HG03135 (cell line): ENCODE data around the gene FDXACB1.
"Not testable (repeated sequence)": the region's sequence is repeated elsewhere in the genome, so short reads cannot be mapped to it uniquely, and the experiment has no call there.

Source experiments
- ATAC-seq: cut with Tn5 transposase; IDR thresholded peaks from one replicate; pipeline ENCODE4 v1.9.1; 2021; ENCODE audit warnings: mild to moderate bottlenecking, moderate library complexity; ENCODE audit not compliant: unreplicated experiment

FDXACB1 gene

DNA sequence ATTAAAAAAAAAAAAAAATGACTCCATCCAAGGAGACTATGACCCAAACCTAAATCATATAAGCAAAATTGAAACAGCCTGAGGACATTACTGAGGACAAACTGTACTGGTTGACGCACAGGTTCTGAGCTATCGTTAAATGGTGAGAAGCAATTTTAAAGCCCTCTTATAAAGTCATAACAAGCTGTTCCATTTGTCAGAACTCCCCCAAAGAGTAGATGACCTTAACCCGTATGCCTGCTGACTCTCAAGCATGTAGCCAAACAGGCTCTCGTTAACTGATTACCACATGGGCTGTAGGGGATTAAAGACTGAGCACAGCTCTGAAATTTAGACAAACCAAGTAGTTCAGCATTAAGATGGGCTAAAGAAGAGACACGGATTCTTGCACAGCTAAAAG, 30.4 kb upstream of the FDXACB1 start:
- ATAC-seq: no peak

DNA sequence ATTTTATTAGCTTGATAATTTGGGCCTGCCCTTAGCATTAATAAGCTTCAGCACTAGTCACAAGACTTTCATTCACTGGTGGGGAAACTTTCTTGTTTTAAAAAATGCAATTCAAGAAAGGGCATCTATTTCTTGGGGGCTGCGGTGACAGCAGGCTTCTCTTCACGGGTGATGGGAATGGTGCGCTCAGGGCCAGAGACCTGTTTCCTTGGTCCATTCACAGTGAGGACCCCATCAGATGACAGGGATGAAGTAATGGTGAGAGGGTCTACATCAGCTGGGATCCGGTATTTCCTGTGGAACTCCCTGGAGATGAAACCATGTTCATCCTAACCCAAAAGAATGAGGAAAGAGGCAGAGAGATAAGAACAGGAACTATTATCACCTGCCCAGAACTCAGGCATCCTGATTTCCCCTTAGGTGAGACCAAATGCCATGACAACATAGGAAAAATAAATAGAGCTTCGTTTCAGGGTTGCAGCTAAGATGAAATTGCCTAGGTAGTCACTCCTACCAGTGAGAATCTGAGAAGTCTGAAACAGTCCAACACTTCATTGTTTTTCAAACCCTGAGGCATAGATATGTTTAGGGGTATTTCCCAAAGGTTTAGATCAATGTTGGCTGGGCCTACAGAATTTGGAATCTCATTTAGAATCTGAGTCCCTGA, 29.8 kb upstream of the FDXACB1 start:
- ATAC-seq: no peak

DNA sequence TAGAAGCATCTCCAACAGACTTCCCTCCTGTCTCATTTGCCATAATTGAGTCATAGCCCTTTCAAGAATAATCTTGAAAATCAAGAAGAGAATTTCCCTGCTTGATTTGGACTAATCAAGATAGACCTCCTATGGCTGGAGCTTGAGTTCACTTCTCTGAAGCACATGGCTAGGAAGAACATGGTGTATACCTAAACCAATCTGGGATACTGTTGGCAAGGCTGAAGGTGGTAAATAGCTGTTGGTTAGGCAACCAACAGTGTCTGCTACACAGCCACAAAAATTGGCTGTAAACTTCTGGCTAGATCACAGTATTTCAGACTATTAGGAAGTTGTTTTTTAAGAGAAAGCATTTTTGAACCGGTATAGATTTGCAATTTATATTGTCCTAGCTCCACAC, 27.7 kb upstream of the FDXACB1 start:
- ATAC-seq: no peak

DNA sequence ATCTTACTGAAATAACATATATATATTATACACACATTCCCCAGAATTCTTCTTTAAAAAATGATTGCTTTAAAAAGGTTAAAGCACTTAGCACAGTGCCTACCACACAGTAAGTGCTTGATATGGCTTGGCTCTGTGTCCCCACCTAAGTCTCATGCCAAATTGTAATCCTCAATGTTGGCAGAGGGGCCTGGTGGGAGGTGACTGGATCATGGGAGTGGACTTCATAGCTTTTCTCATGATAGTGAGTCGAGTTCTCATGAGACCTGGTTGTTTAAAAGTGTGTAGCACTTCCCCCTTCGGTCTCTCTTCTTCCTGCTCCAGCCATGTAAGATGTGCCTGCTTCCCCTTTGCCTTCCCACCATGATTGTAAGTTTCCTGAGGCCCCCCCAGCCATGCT, 26.4 kb upstream of the FDXACB1 start:
- no peak for ATAC-seq

DNA sequence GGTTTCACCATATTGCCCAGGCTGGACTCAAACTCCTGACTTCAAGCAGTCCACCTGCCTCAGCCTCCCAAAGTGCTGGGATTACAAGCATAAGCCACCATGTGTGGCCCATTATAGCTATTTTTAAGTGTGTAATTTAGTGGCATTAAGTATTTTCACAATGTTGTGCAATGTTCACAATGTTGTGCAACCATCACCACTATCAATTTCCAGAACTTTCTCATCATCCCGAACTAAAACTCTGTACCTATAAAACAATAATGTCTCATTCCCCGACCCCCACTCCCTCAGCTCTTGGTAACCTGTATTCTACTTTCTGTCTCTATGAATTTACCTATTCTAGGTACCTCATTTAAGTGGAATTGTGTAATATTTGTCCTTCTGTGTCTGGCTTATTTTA, 7.9 kb upstream of the FDXACB1 start:
- no peak for ATAC-seq

DNA sequence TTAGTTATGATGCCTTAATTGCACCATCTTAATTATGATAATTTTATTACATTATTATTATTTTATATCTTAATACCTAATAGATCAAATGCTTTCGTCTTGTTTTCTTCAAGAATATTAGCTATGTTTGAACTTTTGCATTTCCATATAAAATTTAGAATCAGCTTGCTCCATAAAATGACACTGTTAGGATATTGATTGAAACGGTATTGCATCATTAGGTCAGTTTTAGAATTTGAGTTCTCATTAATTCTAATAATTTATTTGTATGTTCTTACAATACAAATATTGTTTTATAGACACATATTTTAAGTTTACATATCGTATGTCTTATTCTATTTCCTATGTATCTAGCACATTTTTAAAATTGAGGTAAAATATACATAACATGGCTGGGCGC, 7.1 kb upstream of the FDXACB1 start:
- ATAC-seq: no peak

DNA sequence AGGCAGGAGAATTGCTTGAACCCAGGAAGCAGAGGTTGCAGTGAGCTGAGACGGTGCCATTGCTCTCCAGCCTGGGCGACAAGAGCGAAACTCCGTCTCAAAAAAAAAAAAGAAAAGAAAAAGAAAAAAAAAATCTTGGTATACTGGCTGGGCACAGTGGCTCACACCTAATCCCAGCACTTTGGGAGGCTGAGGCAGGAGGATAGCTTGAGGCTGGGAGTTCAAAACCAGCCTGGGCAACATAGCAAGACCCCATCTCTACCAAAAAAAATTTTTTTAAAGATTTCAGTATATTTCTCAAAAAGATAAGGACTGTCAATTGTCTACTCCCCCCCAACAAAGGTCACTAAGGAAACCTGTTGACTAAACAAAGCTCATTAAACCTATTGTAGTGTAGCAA, 6.1 kb upstream of the FDXACB1 start:
- ATAC-seq: not testable (repeated sequence)

DNA sequence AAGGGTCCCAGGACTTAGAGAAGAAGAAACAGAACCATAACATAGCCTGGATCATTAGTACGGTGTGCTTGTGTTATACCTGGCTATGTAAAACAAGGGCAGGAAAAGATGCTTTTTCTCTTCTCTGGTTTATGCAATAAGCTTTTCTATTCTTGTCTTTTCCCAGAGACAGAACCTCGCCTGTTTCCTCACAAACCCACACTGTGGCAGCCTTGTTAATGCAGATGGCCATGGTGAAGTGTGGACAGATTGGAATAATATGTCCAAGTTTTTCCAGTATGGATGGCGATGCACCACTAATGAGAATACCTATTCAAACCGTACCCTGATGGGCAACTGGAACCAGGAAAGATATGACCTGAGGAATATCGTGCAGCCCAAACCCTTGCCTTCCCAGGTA, 3.2 kb upstream of the FDXACB1 start:
- ATAC-seq: no peak

DNA sequence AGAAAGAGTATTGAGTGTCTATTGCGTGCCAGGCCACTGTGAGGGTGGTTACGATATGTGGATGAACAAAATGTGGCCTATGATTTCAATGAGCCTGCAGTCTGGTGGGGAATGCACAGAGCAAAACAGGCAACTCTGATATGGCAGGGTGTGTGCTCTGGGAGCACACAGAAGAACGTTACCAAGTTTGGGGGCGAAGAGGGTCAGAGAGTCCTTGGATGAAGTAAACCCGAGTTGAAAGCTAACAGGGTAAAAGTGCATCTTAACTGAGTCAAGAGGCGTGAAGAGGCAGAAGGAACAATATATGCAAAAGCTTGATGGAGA, 634 bp upstream of the FDXACB1 start:
- peak; percentile 7 for ATAC-seq

DNA sequence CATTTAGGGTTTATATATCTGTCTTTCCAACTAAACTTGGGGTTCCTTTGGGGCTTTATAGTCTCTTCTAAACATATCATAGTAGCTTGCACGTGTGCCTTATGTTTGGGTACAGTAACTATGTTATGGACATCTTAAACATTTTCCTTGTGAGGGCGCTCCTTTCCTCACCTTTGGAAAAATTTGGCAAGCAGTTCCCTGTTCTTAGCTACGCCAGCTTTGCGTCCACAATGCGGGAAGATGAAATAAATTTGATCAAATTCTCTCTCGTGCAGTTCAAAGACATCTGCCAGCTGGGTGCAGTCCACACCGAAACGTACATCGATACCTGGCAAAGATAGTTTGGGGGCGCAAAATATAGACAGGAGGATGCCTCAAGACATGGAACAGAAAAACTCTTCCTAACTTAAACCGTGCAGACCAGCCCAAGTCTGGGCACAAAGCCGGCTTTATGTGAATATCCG, 548 bp downstream of the FDXACB1 start:
- ATAC-seq: peak; percentile 18

DNA sequence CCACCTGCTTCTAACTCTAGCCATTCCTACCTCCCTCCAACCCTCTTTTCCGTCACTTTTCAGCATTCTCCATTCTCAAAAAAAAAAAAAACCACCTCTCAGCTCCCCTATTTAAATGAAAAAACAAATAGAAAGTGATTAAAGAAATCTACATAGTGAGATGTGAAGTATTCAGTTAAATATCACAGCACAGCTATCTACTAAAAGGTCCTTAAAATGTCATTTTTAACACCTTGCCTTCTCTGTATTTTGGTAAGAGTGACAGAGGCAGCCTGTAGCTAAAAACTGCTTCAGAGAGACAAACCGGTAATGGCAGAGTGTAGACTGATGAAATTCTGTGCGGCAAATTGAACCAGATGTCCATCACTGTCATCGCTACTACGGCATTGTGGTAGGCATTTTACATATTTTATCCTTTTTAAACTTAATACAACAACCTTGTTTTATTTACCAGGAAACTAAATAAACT, 7.2 kb downstream of the FDXACB1 start:
- no peak for ATAC-seq

DNA sequence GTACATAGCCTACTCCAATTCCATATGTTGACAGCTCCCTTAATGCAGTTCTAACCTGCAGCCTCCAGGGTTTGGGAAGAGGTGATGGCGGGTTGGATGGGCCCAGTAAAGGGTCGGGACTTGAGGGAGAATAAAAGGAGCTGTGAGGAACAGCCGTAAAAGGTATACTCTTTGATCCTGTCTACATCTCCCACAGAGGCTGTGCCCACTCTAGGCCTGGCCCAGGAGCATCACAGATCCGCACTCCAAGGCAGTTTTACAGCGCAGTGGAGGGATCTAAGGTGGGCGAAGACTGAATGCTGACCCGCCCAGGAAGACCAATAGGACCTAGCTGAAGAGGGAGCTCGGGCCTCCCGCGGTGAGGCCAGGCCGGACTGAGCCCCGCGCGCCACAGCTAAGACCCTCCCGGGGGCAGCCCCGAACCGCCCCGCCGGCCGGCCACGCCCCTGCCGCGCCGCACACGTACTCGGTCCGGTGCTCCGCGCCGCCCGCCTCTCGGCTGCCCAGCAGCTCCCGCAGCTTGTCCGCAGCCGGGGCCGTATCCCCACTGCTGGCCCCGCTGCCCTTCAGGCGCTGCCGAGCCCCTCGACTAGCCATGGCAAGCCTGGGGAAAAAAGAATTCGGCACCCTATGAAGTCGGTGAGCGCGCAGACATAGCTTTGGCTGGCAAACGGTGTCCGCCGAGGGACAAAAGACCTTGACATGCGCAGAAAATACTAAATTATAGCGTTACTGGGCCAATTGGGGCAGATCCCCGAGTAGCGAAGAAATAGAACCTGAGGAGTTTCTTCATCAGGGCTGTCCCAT, 7.9 kb downstream of the FDXACB1 start, which contains the start of gene ALG9:
ALG9 (minus strand) TSS at position 696 of the 807 bp plus-strand sequence; CDS start at position 597, 99 bp downstream.
- peak; percentile 86 for ATAC-seq

DNA sequence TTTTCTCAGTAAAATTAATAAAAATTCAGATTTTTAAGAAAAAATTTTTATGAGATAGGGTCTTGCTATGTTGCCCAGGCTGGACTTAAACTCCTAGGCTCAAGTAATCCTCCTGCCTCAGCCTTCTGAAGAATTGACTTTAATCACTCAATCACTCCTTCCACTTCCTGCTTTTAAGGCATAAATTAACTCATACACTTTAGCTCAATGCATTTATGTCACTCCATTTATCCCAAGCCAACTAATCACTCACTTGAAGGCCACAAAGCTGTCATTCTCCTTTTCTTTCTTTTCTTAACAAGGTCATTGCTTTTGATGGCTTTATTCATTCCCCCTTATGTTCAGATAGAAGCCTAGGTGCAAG, 8.5 kb downstream of the FDXACB1 start:
- peak; percentile 6 for ATAC-seq

DNA sequence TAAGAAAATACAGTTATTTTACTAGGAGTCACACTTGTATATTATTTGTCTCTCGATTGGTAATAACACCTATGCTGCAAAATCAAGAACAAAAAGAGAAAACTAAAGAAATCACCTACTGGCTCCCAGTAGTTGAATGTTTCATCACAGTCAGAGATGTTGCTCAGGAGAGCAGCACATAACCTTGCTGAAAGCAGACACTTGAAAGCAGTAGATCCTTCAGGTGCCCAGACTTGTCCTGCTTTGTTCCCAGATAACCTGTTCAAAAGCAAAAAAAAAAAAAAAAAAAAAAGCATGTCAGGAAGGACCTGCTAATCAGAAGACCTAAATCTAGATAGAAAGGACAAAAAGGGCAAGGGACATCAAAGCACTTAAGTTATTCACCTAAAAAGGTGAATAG, 8.9 kb downstream of the FDXACB1 start:
- ATAC-seq: no peak

DNA sequence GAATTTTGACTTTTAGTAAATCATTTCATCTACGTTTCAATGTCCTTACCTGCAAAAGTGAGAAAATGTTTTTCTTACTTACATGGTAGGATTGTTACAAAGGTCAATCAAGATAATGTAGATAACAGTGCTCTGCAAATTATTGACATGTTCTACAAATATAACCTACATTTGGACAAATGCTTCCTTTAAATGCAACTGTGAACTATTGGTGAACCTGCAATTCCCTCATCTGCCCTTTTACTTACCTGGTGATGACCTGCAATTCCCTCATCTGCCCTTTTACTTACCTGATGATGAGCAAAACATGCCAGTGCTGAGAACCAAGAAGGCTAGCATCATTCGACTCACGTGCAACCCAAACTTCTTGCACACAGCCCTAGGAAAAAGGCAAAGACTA, 18.7 kb downstream of the FDXACB1 start:
- no peak for ATAC-seq

DNA sequence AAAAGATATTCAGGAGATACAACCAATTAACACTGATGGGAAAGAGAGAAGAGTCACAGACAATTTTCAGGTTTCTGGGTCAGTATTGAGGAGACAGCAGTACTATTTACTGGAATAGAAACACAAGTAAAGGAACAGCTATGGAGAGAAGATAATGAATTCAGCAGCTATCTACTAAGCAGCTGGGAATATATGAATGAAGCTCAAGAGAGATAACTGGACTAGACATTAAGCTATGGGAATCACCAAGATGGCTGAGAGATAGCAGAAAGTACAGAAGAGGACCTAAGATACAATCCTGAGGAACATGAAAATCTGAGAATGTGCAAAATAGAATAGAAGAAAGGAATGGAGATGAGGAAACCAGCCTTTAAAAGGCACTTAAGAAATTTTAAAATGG, 23.5 kb downstream of the FDXACB1 start:
- ATAC-seq: no peak

DNA sequence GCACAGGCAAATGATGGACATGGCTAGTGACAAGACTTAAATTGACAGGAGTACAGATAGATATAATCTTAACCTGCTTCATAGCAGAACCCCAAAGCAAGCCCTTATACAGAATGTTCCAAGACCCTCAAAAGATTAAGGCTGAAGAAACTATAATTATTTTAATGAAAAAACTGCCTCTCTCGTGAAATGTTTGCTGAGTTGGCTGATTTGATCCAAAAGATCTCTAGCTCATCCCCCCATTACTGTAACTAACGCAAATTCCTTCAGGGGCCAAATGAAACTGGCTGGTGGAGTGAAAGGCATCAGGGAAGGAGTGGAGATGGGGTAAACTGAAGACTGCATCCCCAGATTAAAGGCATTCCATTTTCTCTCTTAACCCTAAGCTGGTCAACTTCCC, 26.9 kb downstream of the FDXACB1 start:
- no peak for ATAC-seq

DNA sequence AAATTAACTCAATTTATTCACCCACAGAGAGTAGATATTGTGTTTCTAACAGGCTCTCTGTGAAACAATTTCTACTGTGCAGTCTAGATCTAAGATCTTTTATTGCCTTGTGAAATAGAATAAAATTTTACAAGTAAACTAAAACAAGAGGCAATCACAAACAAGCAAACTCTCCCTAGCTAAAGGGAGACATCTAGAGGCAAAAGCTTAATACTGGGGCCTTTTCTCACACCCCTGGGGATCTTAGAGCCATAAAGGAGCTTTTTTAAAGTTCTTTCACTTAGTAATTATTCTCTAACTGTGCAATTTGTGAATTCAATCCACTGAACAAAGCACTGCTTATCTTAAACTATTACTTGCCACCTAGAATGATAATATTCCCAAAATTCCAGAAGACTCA, 27.3 kb downstream of the FDXACB1 start:
- no peak for ATAC-seq

DNA sequence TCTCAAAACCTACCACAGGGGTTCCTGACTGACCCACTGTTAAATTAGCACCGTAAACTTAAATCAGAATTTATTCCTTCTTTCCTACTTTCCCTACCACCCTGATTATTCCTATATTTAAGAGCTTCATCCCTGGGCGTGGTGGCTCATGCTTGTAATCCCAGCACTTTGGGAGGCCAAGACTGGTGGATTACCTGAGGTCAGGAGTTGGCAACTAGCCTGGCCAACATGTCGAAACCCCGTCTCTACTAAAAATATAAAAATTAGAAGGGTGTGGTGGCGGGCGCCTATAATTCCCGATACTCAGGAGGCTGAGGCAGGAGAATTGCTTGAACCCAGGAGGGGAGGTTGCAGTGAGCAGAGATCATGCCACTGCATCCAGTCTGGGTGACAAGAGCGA, 27.9 kb downstream of the FDXACB1 start:
- no peak for ATAC-seq

DNA sequence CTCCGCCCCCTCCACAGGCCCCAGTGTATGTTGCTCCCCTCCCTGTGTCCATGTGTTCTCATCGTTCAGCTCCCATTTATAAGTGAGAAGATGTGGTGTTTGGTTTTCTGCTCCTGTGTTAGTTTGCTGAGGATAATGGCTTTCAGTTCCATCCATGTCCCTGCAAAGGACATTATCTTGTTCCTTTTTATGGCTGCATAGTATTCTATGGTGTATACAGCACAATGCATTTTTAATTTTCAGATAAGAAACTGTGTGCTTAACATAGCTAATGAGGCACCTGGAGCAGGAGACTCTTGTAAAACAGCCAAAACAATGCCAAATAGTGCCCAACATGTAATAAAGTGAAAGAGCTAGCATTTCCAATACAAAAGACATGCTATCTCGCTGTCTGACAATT, 29.3 kb downstream of the FDXACB1 start:
- no peak for ATAC-seq

DNA sequence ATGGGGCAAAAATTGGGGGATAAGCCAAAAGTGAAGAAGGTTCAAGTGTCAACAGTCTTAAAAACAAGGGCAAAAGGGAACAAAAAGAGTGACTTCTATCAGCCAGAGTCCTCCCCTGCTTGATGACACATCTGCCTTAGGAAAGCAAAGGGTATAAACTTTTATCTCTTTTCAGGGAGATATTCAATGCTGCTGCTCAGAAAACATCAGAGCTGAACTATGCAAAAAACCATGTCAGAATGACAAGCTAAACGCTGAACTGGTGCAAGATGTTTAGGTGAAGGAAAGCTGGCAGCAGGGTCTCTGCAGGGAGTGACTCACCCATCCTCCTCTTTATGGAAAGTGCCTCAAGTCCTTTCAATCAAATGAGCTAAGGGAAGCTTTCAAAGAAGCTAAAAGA, 32.3 kb downstream of the FDXACB1 start:
- no peak for ATAC-seq

DNA sequence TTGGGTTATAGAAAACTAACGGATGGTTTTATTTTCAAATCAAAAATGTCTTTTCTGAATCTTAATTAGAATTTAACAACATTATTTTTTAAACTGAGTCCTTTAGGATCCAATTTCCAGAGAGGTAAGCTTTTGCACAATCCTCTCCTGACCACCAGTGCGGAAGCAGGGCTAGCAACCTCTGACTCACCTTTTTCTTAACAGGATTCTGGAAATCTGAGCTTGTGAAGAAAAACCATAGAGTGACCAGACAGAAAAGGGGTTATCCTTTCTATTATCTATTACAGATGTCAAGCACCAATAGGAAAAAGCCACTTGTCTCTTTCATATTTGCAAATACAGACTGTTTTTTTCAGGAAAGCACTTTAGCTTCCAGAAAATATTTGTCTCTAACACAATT, 32.9 kb downstream of the FDXACB1 start:
- no peak for ATAC-seq
